ENCODE measurements around the gene RIPK4.

The RIPK4 gene

GRCh38 chr21:41768437-41769042 is 1.7 kb upstream of the RIPK4 start:
- DNase-seq, result no peak

DNA sequence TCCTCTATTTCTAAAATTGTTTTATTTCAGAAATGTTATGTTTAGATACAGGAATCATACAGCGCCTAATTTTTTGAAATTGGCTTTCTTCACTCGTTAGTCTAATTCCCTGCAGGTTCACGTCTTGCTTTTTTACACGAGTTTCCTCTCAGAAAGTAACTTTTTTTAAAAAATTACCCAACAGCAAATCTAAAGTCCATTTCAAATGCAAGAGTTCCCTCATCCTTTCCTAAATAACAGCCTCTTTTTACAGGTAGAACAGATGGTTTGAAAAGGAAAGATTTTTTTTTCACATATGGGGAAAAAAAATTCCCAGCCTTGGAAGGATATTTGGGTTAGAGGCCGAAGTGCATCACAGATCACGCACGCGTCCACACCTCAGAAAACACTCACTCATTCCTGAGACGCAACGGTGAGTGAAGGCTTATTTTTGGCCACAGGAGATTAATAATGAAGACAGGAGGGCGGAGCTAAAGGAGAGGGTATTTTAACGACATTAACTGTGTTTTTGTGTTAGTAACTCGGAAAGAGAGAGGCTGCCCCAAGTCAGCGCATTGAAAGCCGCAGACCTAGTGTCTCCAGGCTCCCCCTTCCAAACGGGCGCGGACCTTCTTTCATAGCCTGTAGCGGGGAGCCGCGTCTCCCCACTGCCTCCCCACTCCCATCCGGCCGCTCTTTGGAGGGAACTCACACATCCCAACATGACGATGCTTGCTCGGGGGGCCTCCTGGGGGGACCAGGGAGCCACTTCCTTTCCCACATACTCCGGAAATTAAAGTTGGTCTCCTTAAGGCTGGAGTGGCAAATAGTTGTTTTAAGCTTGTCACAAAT is 969 bp upstream of the RIPK4 start:
- no peak for DNase-seq

DNA sequence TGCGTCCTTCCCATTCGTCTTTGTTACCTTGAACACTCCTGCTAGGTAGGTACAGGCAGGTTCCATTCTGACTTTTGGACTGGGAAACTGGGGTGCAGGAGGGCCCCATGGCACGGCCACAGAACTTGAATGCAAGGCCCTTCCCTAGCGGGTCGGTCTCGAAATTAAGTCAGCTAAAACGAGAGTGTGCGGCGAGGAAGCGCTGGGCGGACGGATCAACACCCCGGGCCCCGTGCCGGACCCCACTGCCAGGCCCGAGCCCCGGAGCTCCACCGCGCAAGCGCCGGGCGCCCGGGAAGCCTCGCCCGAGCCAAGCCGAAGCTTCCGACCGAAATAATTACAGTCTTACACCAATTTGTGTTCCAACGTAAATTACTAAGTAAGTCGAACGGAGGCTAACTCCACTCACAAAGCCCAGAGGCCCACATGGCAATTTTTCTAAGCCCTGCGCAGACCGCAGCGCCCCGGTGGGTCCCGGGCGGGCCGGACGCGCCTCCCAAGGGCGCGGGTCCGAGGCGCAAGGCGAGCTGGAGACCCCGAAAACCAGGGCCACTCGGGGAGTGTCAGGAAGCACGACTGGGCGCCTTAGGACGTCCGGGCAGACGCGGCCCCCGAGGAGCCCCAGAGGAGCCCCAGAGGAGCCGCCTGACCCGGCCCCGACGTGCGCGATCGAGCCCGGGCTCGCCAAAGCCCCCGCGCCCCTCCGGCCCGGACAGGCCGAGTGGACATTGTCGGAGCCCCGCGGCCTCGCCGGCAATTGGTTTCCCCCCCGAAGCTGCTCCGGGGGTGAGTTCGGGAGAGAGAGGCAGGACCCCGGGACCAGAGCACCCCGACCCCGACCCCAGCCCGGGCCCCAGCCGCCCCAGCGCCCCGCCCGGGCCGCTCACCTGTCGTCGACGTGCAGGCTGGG is 624 bp downstream of the RIPK4 start:
- no peak for DNase-seq

DNA sequence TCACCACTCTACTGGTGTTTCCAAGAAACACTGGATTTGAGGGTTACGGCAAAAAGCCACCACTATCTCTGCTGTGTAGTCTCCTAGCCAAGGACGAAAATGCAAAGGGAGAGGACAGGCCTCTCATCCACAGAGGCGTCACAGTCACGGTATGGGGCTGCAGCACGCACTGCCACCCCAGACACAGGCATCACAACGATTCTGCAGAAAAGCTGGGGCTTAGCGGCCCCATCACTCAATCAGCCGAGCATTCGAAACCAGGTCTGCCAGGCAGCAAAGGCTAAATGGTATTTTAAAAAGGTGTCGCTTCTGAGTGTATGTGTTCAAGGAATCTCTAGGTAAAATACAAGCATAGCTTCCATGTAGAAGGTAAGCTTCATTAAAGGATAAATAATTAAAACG is 1.4 kb downstream of the RIPK4 start:
- DNase-seq, result no peak

DNA sequence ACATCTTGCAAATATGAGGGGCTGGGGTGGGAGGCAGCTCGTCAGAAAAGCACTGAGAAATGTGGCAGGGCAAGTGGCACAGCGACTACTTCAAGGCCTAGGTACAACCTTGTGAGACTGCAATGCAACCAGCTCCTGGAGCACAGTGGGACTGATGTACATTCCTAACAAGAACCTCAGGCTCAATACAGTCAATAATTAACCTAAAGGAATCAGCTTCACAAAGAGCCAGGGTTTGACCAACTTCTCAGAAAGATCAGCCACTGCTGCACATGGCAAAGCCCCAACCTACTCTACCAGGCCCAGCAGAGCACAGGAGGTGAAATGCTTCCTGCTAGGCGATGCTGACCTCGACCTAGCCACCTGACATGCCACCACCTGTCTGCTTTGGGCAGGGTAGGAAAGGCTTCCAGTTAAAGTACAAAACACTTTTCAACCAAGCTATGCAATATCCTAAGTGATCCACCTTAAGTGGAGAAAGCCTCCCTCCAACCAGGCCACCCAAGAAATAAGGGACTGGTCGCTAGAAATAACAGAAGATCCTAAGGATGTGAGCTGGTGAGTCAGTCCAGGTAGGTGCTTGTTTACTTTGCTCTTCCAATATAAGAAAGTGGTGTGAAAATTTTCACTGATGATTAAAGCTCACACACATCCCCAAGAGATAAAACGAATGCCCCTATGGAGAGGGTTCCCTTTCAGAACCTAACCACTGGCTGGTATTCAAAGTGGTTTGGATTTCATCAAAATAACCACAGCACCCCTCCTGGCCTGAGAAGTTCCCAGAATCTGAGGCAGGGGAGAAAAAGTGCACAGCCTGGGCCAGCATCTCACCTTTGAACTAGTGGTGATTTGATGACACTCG is 2.1 kb downstream of the RIPK4 start:
- no peak for DNase-seq

DNA sequence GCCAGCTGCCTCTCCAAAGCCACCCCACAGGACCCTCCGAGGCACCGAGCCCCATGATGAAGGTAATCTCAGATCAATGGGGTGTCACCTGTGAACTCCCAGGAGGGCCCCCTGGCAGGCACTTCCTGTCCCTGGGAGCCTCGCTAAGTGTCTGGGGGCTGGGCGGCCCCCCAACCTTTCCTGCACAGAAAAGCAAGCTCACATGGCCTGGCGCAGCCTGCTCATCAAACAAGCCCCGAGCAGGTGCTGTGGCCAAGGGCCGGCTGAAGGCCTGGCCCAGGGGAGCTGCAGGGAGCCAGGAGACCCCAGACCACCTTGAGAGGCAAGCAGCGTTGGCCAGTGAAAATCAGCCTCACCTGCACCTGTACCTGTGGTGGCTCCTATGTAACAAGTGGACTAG is 2.9 kb downstream of the RIPK4 start:
- DNase-seq, result no peak

DNA sequence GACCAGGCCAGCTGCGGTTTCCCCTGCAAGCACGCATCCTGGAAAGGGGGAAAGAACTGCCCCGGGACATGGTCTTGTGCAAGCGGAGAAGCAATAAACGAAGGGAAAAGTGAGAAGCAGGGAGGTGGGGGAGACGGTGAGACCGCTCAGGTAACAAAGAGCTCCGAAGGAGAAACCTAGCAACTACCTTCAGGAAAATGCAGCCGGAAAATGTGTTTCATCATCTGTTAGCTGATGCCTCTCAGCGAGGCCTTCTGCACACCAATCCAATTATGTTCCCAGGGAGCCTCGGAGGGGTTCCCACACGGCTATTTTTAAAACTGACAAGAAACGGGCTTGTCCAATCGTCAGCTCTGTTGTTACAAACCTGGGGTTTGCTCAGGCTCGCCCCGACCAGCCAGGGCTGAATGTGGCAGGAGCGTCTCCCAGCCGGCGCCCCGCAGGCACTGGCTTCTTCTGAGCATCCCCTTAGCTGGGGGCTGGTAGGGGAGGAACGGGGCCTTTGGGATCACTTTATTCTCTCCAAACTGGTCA is 3.4 kb downstream of the RIPK4 start:
- DNase-seq, result no peak

DNA sequence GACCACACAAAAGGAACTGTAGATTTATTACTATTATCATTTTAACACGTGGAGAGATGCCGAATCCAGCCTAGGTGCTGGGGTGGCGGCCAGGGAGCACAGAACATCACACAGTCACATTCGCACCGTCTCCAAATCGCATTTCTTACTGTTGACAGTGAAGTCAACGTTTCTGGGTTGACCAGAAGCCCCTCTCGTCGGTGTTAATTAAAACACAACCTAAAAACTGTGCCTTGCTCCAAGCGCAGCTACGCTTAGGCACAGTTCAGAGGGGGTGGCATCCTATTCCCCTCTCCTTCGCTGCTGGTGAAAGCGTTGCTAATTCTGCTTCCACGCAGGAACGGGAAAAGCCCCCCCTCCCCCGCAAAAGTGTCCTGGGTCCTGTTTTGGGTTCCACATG is 4.1 kb downstream of the RIPK4 start:
- no peak for DNase-seq

GRCh38 chr21:41761934-41762635 is 4.8 kb downstream of the RIPK4 start:
- DNase-seq, result no peak

- no peak for DNase-seq
These were observed 5.5 kb downstream of the RIPK4 start for GRCh38 chr21:41761211-41761933.

GRCh38 chr21:41760411-41760810 is 6.4 kb downstream of the RIPK4 start:
- DNase-seq, result no peak

DNA sequence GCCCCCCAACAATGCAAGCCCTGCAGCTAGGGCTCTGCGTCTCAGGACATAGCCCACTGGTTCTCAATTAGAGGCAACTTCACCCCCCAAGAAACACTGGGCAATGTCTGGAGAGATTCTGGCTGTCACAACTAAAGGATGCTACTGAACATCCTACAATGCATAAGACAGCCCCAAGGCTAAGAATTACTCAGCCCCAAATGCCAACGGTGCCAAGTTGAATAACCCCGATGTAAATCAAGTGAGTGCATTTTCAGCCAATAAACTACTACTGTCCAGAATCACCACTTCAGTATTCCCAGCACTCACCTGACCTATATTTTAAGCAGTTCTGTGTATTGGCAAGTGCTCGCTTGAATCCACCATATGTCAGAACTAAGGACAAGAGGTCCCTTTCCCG is 6.9 kb downstream of the RIPK4 start:
- no peak for DNase-seq

DNA sequence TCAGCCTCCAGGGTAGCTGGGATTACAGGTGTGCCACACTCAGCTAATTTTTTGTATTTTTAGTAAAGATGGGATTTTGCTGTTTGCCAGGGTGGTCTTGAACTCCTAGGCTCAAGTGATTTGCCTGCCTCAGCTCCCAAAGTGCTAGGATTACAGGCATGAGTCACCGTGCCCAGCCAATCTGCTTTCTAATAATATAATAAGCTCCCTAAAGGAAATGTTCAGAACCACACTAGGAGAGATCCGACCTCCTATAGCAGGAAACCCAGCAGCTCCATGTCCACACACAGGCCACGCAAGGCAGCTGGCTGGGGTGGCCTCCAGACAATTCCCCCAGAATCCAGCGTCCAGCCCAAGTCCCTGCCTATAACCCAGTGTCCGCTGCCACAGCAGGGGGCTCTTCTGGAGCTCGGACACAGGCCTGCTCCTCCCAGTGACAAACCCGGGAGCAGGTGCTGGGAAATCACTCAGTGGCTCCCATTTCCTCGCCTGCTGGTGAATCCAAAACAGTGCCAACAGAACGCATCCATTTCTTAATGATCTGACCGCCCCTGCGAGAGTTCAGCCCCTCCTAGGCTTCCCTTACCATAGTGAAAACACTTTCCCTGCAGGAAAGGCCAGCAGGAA is 7.5 kb downstream of the RIPK4 start:
- no peak for DNase-seq

- no peak for DNase-seq
These were observed 8.3 kb downstream of the RIPK4 start for GRCh38 chr21:41758550-41758949.

- DNase-seq, result no peak
These were observed 10.7 kb downstream of the RIPK4 start for GRCh38 chr21:41755934-41756773.

GRCh38 chr21:41755258-41755933 is 11.5 kb downstream of the RIPK4 start:
- no peak for DNase-seq

- no peak for DNase-seq
These were observed 12.4 kb downstream of the RIPK4 start for GRCh38 chr21:41754479-41754891.

GRCh38 chr21:41753006-41753898 is 13.6 kb downstream of the RIPK4 start:
- DNase-seq, result no peak

All from CD4-positive, alpha-beta T cell treated with Interleukin-12 subunit alpha and Interleukin-12 subunit beta, for 1 hour (primary cell).